GM12864 (cell line): ENCODE data around the gene SMAD7.

Experiments used
- DNase-seq: peaks from one replicate; pipeline ENCODE4 v3.0.0-alpha.2; 2011; ENCODE audit warnings: low read depth
- H3K4me3 ChIP-seq: 2 replicates; pipeline ENCODE4 v1.5.1; 2011; ENCODE audit warnings: mild to moderate bottlenecking, low read depth, low read length, control low read depth
- TF ChIP-seq, protein P1 (sequence below): IDR thresholded peaks from 2 replicates; pipeline ENCODE4 v1.5.1; 2011; ENCODE audit warnings: low read depth, mild to moderate bottlenecking, moderate library complexity, low read length, control low read depth, inconsistent platforms; ENCODE audit errors: missing control alignments

SMAD7 gene

DNA sequence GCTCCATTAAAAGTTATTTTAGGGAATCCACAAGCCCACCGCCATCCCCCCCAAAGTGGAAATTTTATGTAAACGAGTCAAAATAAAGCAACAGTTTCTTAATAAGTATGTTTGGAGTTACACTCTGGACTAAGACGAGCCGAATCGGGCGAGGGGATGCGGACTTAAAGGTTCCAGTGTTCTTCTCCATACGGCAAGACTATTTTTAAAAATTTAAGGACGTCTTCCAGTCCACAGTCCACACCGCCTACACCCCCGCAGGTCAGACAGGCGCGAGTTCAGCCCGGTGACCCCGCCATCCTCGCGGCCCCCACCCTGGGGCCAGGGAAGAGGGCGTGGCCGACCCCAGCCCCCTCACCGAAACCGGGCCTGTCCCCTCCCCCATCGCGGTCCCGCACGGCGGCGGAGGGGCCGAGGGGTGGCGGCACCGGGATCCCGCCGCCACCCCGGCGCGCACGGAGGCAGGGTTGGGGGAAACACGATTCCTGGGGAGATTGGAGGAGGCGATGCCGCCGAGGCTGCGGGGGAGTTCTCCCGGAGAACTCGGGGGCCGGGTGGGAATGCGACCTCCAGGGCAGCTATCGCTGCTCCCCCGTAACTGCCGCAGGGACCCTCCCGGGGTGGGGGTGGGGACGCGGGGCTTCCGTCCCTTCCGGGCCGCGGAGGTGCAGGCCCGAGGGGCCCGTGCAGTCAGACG is 24.5 kb upstream of the SMAD7 start:
- DNase-seq, result no peak
- H3K4me3 ChIP-seq, result peak overlapping the region; percentile 66
- TF ChIP-seq, protein P1, sequence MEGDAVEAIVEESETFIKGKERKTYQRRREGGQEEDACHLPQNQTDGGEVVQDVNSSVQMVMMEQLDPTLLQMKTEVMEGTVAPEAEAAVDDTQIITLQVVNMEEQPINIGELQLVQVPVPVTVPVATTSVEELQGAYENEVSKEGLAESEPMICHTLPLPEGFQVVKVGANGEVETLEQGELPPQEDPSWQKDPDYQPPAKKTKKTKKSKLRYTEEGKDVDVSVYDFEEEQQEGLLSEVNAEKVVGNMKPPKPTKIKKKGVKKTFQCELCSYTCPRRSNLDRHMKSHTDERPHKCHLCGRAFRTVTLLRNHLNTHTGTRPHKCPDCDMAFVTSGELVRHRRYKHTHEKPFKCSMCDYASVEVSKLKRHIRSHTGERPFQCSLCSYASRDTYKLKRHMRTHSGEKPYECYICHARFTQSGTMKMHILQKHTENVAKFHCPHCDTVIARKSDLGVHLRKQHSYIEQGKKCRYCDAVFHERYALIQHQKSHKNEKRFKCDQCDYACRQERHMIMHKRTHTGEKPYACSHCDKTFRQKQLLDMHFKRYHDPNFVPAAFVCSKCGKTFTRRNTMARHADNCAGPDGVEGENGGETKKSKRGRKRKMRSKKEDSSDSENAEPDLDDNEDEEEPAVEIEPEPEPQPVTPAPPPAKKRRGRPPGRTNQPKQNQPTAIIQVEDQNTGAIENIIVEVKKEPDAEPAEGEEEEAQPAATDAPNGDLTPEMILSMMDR, result no peak

DNA sequence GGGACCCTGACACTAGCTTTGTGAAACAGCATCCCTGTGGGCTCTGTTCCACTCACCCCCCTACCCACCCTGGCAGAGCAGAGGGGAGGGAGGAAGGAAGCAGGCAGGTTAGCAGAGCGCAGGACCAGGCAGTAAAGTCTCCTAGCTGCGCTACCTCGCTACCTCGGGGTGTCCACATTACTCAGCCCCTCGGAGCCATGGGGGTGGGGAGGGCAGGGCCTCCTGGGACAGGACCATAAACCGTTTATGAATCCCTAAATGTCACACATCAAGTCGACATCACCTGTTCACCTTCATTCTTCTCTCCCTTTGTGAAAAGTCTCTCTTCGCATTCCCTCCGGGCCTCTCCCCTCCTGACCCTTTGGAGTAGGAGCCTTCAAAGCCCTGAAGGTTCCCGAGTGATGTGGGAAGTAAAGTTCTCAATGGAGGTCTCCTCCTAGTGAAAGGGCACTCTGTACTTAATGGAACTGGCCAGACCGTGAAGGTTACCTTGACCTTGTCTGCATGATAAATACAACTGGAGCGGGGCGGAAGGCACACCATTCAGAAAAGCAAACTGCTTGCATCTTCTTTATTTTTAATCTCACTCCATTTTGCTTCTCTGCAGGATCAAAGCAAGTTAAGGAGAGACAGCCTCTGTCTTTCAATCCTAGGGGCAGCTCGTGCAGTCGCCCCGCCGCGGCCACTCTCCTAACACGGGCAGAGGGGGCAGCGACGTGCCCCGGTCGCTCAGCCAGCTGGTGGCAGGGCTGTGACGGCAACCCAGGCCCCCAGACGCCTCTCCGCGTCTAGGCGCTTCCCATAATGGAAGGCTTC is 23.7 kb upstream of the SMAD7 start:
- no peak for DNase-seq
- H3K4me3 ChIP-seq, result no peak overlapping the region; the same call in 1 of the 2 replicates
- TF ChIP-seq, protein P1, result no peak

DNA sequence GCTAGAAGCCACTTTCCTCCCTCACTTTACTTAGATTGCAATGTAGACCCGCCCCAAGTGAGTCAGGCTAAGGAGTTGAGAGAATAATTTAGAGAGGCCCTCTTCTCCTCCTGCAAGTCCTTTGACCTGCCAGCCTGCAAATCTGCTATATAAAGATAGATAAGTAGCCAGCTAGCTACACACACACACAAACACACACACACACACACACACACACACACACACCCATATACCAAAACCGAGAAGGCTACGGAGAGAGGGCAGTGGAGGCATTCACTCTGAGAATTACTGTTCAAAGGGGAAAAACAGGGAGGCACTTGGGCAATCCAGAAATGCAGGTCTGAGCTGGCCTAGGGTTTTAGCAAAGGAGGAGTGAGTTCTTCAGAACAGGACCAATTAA is 23.0 kb upstream of the SMAD7 start:
- H3K4me3 ChIP-seq, result no peak overlapping the region
- TF ChIP-seq, protein P1, result no peak
- no peak for DNase-seq

DNA sequence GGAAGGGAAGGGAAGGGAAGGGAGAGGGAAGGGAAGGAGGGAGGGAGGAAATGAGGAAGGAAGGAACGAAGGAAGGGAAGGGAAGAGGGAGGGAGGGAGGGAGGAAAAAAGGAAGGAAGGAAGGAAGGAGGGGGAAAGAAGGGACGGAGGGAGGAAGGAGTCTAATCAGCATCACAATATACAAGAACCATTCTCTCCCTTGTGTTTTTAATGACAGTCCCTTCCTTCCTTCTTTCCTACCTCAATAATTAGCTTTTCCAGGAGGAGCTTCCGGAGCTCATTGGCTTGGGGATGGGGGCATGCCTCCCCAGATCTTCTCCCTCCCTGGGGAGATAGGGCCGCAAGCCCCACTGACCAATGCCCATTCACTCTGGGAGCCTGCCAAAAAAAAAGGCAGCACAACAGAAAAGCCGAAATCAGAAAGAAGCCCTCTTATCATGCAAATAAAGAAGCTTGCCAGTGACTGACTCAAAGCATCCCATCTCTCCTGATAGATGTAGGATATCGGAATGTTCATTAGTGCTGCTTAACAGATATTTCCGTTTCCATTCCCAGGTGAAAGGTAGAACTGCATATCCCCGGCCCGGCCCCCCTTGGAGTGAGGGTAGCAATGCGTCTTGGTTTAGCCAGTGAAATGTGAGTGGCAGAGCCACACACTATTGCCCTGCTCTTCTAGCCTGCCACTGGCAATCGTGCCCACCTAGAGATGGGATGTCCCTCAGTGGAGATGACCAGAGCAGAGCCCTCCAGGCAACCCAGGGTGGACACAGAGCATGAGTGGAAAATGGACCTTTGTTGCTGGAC is 17.8 kb upstream of the SMAD7 start:
- TF ChIP-seq, protein P1, result no peak
- H3K4me3 ChIP-seq, result no peak overlapping the region
- no peak for DNase-seq

DNA sequence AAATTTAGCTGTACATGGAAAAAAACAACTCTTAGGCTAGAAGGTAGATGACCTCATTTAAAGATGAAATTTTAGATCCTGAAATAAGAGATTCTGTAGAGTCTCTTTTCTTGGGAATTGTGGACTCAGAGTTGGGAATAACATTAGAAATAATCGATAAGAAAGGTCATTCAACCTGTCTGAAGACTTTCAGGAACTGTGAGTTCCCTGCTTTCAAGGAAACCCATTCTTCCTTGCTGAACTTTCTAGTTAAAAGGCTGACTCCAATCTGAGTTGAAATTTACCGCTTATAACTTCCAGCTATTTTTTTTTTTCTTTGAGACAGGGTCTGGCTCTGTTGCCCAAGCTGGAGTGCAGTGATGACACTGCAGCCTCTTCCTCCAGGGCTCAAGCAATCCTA is 16.8 kb upstream of the SMAD7 start:
- no peak for DNase-seq
- TF ChIP-seq, protein P1, result no peak
- H3K4me3 ChIP-seq, result no peak overlapping the region

DNA sequence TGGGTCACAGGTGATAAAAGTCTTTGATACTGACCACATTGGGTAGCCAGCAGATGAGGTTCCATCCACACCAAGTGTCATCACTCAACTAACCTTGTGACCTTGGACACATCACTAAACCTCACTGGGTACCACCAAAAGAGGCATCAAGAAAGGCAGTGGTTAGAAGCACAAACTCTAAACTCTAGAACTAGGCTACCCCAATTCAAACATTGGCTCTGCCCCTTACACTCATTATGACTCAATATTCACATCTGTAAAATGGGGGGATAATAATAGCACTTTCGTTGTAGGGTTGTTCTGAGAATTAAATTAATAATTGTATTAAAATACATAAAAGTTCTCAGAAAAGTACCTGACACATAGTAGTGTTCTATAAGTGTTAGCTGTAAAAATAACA is 15.8 kb upstream of the SMAD7 start:
- no peak overlapping the region for H3K4me3 ChIP-seq
- no peak for DNase-seq
- TF ChIP-seq, protein P1, result no peak
